Measurements from ENCODE around the gene ARHGAP4. TPM values are rescaled to one million over a fixed set of nuclear protein-coding genes. Genes with fewer than 3 reads are reported as not detected.

ARHGAP4 gene
- total RNA-seq, 1 experiment from 2014 or later, result 47.0 TPM

GRCh38 chrX:153878969-153879653 lies 47.0 kb downstream of the ARHGAP4 start:
- intact Hi-C loops (cut with micrococcal nuclease; ENCODE audit: unreplicated experiment), result no loop called here
- BruUV-seq (replicated peaks), result no TSS peak

DNA sequence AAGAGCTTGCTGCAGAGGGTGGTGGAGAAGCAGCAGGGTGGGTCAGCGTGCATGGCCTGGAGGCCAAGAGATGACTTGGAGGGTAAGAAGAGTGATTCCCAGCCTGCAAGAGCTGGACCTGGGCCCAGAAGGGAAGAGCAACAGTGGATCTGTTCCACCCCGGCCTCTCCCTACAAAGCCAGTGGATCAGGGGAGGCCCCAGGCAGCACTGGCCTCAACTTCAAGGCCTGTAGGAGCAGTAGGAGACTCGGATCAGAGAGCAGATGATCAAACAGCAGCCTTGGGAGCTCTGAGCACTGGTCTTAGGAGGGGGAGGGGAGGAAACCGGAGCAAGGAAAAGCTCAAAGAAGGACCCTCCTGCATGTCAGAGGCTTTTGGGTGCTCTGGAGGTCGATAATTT lies 47.7 kb downstream of the ARHGAP4 start:
- Histone ChIP-seq H3K27me3 (ENCODE audit: insufficient read depth, low read depth) (no peaks in the 10 kb centered on the region), H3K4me1 (replicated peaks; ENCODE audit: insufficient read depth) (no peaks in the 10 kb centered on the region), H2AFZ (no peak overlapping the region), H3K4me2 (no peak overlapping the region), H3K79me2 (ENCODE audit: low read depth) (no peaks in the 10 kb centered on the region), H3K27ac (no peak overlapping the region), H4K20me1 (ENCODE audit: insufficient read depth) (no peaks in the 10 kb centered on the region), H3K4me3 (no peak overlapping the region), H3K36me3 (ENCODE audit: low read depth) (no peaks in the 10 kb centered on the region), H3F3A (ENCODE audit: insufficient read depth, low read depth) (no peaks in the 10 kb centered on the region), H3K9me2 (ENCODE audit: insufficient read depth) (no peaks in the 10 kb centered on the region), H3K9me3 (ENCODE audit: insufficient read depth, low read depth) (no peaks in the 10 kb centered on the region)
- CTCF ChIA-PET, result no interaction called here
- POLR2A ChIA-PET (ENCODE audit: unreplicated experiment), result no interaction called here
- no peak for DNase-seq
- TF ChIP-seq CTCF (conservative IDR thresholded peaks at IDR 0.05) (no peak), EZH2 (IDR thresholded peaks at IDR 0.05; ENCODE audit: low read depth) (no peak)
- BruUV-seq (replicated peaks), result no TSS peak
- intact Hi-C loops (cut with micrococcal nuclease; ENCODE audit: unreplicated experiment), result no loop called here

More at GRCh38 chrX:153878969-153879653, 47.0 kb downstream of the ARHGAP4 start:
- Histone ChIP-seq H3K4me3 (no peak overlapping the region), H2AFZ (no peak overlapping the region), H3K27ac (no peak overlapping the region), H3K79me2 (ENCODE audit: low read depth) (no peaks in the 10 kb centered on the region), H3K36me3 (ENCODE audit: low read depth) (no peaks in the 10 kb centered on the region), H4K20me1 (ENCODE audit: insufficient read depth) (no peaks in the 10 kb centered on the region), H3K9me3 (ENCODE audit: insufficient read depth, low read depth) (no peaks in the 10 kb centered on the region), H3F3A (ENCODE audit: insufficient read depth, low read depth) (no peaks in the 10 kb centered on the region), H3K4me1 (replicated peaks; ENCODE audit: insufficient read depth) (no peaks in the 10 kb centered on the region), H3K4me2 (no peak overlapping the region), H3K27me3 (ENCODE audit: insufficient read depth, low read depth) (no peaks in the 10 kb centered on the region), H3K9me2 (ENCODE audit: insufficient read depth) (no peaks in the 10 kb centered on the region)
- DNase-seq, result no peak
- TF ChIP-seq CTCF (conservative IDR thresholded peaks at IDR 0.05) (no peak), EZH2 (IDR thresholded peaks at IDR 0.05; ENCODE audit: low read depth) (no peak)
- ChIA-PET POLR2A (ENCODE audit: unreplicated experiment) (no interaction called here), CTCF (interaction anchor here (0.6 kb wide), 1 partner anchor 165 kb away, joined by 3 read pairs; no protein-coding TSS in a partner anchor)

DNA sequence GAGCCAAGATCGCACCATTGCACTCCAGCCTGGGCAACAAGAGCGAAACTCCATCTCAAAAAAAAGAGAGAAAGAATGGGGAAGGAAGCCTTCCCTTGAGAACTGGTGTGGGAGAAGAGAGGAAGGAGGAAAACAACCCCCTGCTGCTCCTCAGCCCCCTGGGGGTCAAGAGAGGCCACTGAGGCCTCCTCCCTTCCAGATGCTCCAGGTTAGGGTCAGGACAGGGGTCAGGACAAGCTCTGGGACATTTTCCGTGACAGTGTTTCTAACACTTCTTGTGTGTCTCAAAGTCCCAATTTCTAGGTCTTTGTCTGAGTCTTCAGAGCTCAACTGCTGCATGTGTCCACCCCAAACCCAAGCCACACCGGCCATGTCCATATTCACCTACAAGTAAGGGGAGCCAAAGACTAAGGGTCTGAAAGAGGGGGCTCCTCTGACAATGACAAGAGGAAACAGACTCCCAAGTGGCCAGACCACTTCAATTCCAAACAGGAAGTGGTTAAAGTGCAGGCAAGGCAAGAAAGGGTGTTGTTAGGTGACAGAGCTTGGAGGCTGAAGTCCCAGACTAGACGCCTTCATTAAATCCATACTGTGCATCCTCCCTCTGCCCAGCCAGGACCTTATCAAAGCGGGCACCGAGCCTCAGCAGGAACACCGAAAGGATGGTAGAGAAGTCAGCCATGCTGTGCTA lies 48.3 kb downstream of the ARHGAP4 start:
- Histone ChIP-seq H3K9me2 (ENCODE audit: insufficient read depth) (no peaks in the 10 kb centered on the region), H3K4me1 (replicated peaks; ENCODE audit: insufficient read depth) (no peaks in the 10 kb centered on the region), H3K4me2 (no peak overlapping the region), H3K79me2 (ENCODE audit: low read depth) (no peaks in the 10 kb centered on the region), H3K4me3 (no peak overlapping the region), H4K20me1 (ENCODE audit: insufficient read depth) (no peaks in the 10 kb centered on the region), H3K9me3 (ENCODE audit: insufficient read depth, low read depth) (no peaks in the 10 kb centered on the region), H3K27ac (no peak overlapping the region), H3K27me3 (ENCODE audit: insufficient read depth, low read depth) (no peaks in the 10 kb centered on the region), H3K36me3 (ENCODE audit: low read depth) (no peaks in the 10 kb centered on the region), H2AFZ (no peak overlapping the region), H3F3A (ENCODE audit: insufficient read depth, low read depth) (no peaks in the 10 kb centered on the region)
- no peak for DNase-seq
- POLR2A ChIA-PET (ENCODE audit: unreplicated experiment), result interaction anchor here (0.6 kb wide), 1 partner anchor 17 kb away, joined by 10 read pairs; no protein-coding TSS in a partner anchor
- intact Hi-C loops (cut with micrococcal nuclease; ENCODE audit: unreplicated experiment), result no loop called here
- TF ChIP-seq CTCF (conservative IDR thresholded peaks at IDR 0.05) (no peak), EZH2 (IDR thresholded peaks at IDR 0.05; ENCODE audit: low read depth) (no peak)
- CTCF ChIA-PET, result no interaction called here
- no TSS peak for BruUV-seq (replicated peaks)
